MM.1S (cell line): Measurements from ENCODE around the gene ATP2C1.

Source experiments
- DNase-seq: peaks from one replicate; pipeline ENCODE4 v3.0.0-alpha.2; 2015
- H2AFZ ChIP-seq: fragments of 300-600 bp; sonication (generic); 2 replicates; pipeline ENCODE4 v1.6.0; 2016; ENCODE audit warnings: antibody characterized with exemption, low read length
- H3F3A ChIP-seq: fragments of 300-600 bp; sonication (generic); 2 replicates; pipeline ENCODE4 v1.6.1; 2016; ENCODE audit warnings: mild to moderate bottlenecking, antibody characterized with exemption, low read length, moderate library complexity, mixed read lengths; ENCODE audit not compliant: insufficient read depth
- H3K27ac ChIP-seq: fragments of 300-600 bp; sonication (generic); 2 replicates; pipeline ENCODE4 v1.5.1; 2016; ENCODE audit warnings: mild to moderate bottlenecking, low read length
- H3K27me3 ChIP-seq: fragments of 300-600 bp; sonication (generic); replicated peaks from 2 replicates; pipeline ENCODE4 v1.6.0; 2016; ENCODE audit warnings: low read length; ENCODE audit not compliant: insufficient read depth
- H3K36me3 ChIP-seq: fragments of 300-600 bp; sonication (generic); replicated peaks from 2 replicates; pipeline ENCODE4 v1.6.1; 2016; ENCODE audit warnings: mild to moderate bottlenecking, low read length, mixed read lengths; ENCODE audit not compliant: insufficient read depth
- H3K4me1 ChIP-seq: fragments of 300-600 bp; sonication (generic); 2 replicates; pipeline ENCODE4 v1.6.1; 2016; ENCODE audit warnings: low read length, mixed read lengths
- H3K4me2 ChIP-seq: fragments of 300-600 bp; sonication (generic); 2 replicates; pipeline ENCODE4 v1.6.0; 2016; ENCODE audit warnings: low read depth, low read length
- H3K4me3 ChIP-seq: fragments of 300-600 bp; sonication (generic); 2 replicates; pipeline ENCODE4 v1.5.1; 2016; ENCODE audit warnings: low read length, mixed read lengths
- H3K79me2 ChIP-seq: fragments of 300-600 bp; sonication (generic); 2 replicates; pipeline ENCODE4 v1.6.1; 2016; ENCODE audit warnings: mixed run types, low read length, mixed read lengths
- H3K9ac ChIP-seq: fragments of 300-600 bp; sonication (generic); 2 replicates; pipeline ENCODE4 v1.6.1; 2016; ENCODE audit warnings: low read length, mixed read lengths
- H3K9me2 ChIP-seq: fragments of 300-600 bp; sonication (generic); replicated peaks from 2 replicates; pipeline ENCODE4 v1.6.1; 2016; ENCODE audit warnings: mild to moderate bottlenecking, low read length, mixed read lengths; ENCODE audit not compliant: insufficient read depth
- H3K9me3 ChIP-seq: fragments of 300-600 bp; sonication (generic); replicated peaks from 2 replicates; pipeline ENCODE4 v1.6.1; 2016; ENCODE audit warnings: mild to moderate bottlenecking, low read length, mixed read lengths; ENCODE audit not compliant: insufficient read depth
- H4K20me1 ChIP-seq: fragments of 300-600 bp; sonication (generic); 2 replicates; pipeline ENCODE4 v1.6.1; 2016; ENCODE audit warnings: mild to moderate bottlenecking, low read length, moderate library complexity, mixed read lengths; ENCODE audit not compliant: insufficient read depth
- EZH2 ChIP-seq: fragments of 300-600 bp; sonication (generic); optimal IDR thresholded peaks from 2 replicates; pipeline ENCODE3; 2017; ENCODE audit warnings: low read depth, mild to moderate bottlenecking, antibody characterized with exemption, low read length, mixed read lengths
- EZH2phosphoT487 ChIP-seq: fragments of 300-600 bp; sonication (generic); IDR thresholded peaks from 2 replicates; pipeline ENCODE4 v1.6.1; 2018; ENCODE audit warnings: antibody characterized with exemption, low read length
- TF ChIP-seq, protein P1 (sequence below): fragments of 300-600 bp; sonication (generic); IDR thresholded peaks from 2 replicates; pipeline ENCODE4 v1.5.1; 2016; ENCODE audit warnings: antibody characterized with exemption, low read length, mixed read lengths

Gene ATP2C1

DNA sequence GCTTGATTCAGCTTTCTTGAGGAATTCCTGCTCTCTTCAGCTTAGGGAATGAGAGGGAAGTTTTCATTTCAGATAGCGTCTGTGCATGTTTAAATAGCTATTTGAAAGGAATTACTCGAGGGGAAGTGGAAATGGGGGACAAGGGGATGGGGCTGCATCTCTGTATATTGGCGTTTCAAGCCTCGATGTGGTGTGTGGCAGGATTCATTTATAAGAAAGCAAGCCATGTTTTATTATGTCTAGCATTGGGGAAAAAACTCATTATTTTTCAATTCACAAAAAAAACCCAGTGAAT, 1.0 kb downstream of the ATP2C1 start:
- H3K9me3 ChIP-seq = no peaks in the 10 kb centered on the region
- peak overlapping the region; percentile 88; the same call in 1 of the 2 replicates for H3K9ac ChIP-seq
- TF ChIP-seq, protein P1, sequence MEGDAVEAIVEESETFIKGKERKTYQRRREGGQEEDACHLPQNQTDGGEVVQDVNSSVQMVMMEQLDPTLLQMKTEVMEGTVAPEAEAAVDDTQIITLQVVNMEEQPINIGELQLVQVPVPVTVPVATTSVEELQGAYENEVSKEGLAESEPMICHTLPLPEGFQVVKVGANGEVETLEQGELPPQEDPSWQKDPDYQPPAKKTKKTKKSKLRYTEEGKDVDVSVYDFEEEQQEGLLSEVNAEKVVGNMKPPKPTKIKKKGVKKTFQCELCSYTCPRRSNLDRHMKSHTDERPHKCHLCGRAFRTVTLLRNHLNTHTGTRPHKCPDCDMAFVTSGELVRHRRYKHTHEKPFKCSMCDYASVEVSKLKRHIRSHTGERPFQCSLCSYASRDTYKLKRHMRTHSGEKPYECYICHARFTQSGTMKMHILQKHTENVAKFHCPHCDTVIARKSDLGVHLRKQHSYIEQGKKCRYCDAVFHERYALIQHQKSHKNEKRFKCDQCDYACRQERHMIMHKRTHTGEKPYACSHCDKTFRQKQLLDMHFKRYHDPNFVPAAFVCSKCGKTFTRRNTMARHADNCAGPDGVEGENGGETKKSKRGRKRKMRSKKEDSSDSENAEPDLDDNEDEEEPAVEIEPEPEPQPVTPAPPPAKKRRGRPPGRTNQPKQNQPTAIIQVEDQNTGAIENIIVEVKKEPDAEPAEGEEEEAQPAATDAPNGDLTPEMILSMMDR = no peak
- TF ChIP-seq EZH2phosphoT487 (no peak), EZH2 (no peak)
- H3K4me1 ChIP-seq = peaks cover 9% of the 10 kb centered on the region
- no peak overlapping the region for H2AFZ ChIP-seq
- H3K4me2 ChIP-seq = peak overlapping the region; percentile 89
- peak overlapping the region; percentile 73; the same call in 1 of the 2 replicates for H3K27ac ChIP-seq
- H3K79me2 ChIP-seq = peaks cover 78% of the 10 kb centered on the region
- 0 out of 2 replicates have a peak, but pooled peaks cover 4% of the 10 kb centered on the region for H4K20me1 ChIP-seq
- H3K36me3 ChIP-seq = no peaks in the 10 kb centered on the region
- peak overlapping the region; percentile 98 for H3K4me3 ChIP-seq
- H3F3A ChIP-seq = no peaks in the 10 kb centered on the region
- no peaks in the 10 kb centered on the region for H3K27me3 ChIP-seq
- H3K9me2 ChIP-seq = no peaks in the 10 kb centered on the region
- no peak for DNase-seq

GRCh38 chr3:130895690-130896488, 2.0 kb downstream of the ATP2C1 start:
- H3F3A ChIP-seq = no peaks in the 10 kb centered on the region
- H3K9me2 ChIP-seq = no peaks in the 10 kb centered on the region
- no peaks in the 10 kb centered on the region for H3K27me3 ChIP-seq
- H3K4me2 ChIP-seq = peak overlapping the region; percentile 89
- peaks cover 4% of the 10 kb centered on the region; the same call in 1 of the 2 replicates for H4K20me1 ChIP-seq
- TF ChIP-seq, protein P1 = no peak
- TF ChIP-seq EZH2 (no peak), EZH2phosphoT487 (no peak)
- no peak overlapping the region for H3K4me3 ChIP-seq
- H3K36me3 ChIP-seq = no peaks in the 10 kb centered on the region
- H3K79me2 ChIP-seq = peaks cover 86% of the 10 kb centered on the region
- H3K27ac ChIP-seq = no peak overlapping the region
- peaks cover 18% of the 10 kb centered on the region for H3K4me1 ChIP-seq
- no peak overlapping the region for H2AFZ ChIP-seq
- H3K9me3 ChIP-seq = no peaks in the 10 kb centered on the region
- no peak for DNase-seq
- no peak overlapping the region for H3K9ac ChIP-seq

DNA sequence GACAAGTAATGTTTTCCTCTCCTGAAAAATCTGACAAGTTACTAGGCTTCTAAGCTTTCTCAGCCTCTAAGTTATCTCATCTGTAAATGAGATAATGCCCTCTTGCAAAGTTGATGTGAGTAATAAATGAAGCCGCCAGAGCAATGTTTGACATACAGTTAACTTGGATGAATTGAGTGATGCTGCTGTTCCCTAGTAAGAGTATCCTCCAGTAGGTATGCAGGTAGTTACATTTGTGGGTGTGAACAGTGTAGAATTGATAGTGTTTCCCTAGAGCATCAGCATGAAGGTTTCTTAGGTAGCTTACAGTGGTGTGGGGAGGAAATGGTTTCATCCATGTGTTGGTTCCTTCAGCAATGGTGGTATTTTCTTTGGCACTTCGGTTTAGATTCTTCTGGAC, 3.4 kb downstream of the ATP2C1 start:
- no peaks in the 10 kb centered on the region for H3K27me3 ChIP-seq
- no peak overlapping the region for H2AFZ ChIP-seq
- DNase-seq = no peak
- H3K27ac ChIP-seq = no peak overlapping the region
- no peaks in the 10 kb centered on the region for H3F3A ChIP-seq
- H4K20me1 ChIP-seq = peaks cover 4% of the 10 kb centered on the region; the same call in 1 of the 2 replicates
- no peaks in the 10 kb centered on the region for H3K9me2 ChIP-seq
- H3K9me3 ChIP-seq = no peaks in the 10 kb centered on the region
- no peak overlapping the region for H3K9ac ChIP-seq
- TF ChIP-seq EZH2 = no peak
- no peak for TF ChIP-seq EZH2phosphoT487
- TF ChIP-seq, protein P1 = no peak
- H3K36me3 ChIP-seq = no peaks in the 10 kb centered on the region
- no peak overlapping the region for H3K4me2 ChIP-seq
- peaks cover 90% of the 10 kb centered on the region for H3K79me2 ChIP-seq
- peaks cover 24% of the 10 kb centered on the region for H3K4me1 ChIP-seq
- H3K4me3 ChIP-seq = no peak overlapping the region
